Eye (tissue), 1 donor: ENCODE measurements around the gene GRID1.

Experiments
- DNase-seq: peaks from one replicate; pipeline ENCODE4 v3.0.0-alpha.2; 2015

Gene GRID1

GRCh38 chr10:86024281-86025041 lies 342.1 kb downstream of the GRID1 start:
- no peak for DNase-seq

GRCh38 chr10:86023931-86024280 lies 342.7 kb downstream of the GRID1 start:
- no peak for DNase-seq

- no peak for DNase-seq
These were observed 343.3 kb downstream of the GRID1 start for GRCh38 chr10:86023336-86023735.

GRCh38 chr10:86022906-86023305 lies 343.7 kb downstream of the GRID1 start:
- DNase-seq = no peak

GRCh38 chr10:86020134-86020533 lies 346.5 kb downstream of the GRID1 start:
- DNase-seq = no peak

- no peak for DNase-seq
These were observed 347.5 kb downstream of the GRID1 start for GRCh38 chr10:86019141-86019540.

GRCh38 chr10:86018735-86019058 lies 347.9 kb downstream of the GRID1 start:
- no peak for DNase-seq

GRCh38 chr10:86017841-86018734 lies 348.5 kb downstream of the GRID1 start:
- no peak for DNase-seq

GRCh38 chr10:86013568-86013967 lies 353.0 kb downstream of the GRID1 start:
- no peak for DNase-seq

GRCh38 chr10:86007171-86007570 lies 359.4 kb downstream of the GRID1 start:
- no peak for DNase-seq

GRCh38 chr10:86004337-86004736 lies 362.3 kb downstream of the GRID1 start:
- DNase-seq = no peak

- DNase-seq = no peak
These were observed 363.4 kb downstream of the GRID1 start for GRCh38 chr10:86003201-86003621.

GRCh38 chr10:86001521-86001920 lies 365.1 kb downstream of the GRID1 start:
- no peak for DNase-seq

- DNase-seq = no peak
These were observed 369.1 kb downstream of the GRID1 start for GRCh38 chr10:85997544-85997943.

GRCh38 chr10:85995791-85996190 lies 370.8 kb downstream of the GRID1 start:
- DNase-seq = peak; percentile 54

GRCh38 chr10:85993840-85994507 lies 372.6 kb downstream of the GRID1 start:
- no peak for DNase-seq

GRCh38 chr10:85993140-85993539 lies 373.5 kb downstream of the GRID1 start:
- no peak for DNase-seq

GRCh38 chr10:85992324-85992723 lies 374.3 kb downstream of the GRID1 start:
- DNase-seq = no peak

- DNase-seq = no peak
These were observed 379.8 kb downstream of the GRID1 start for GRCh38 chr10:85986777-85987176.

GRCh38 chr10:85983051-85983450 lies 383.5 kb downstream of the GRID1 start:
- no peak for DNase-seq

- DNase-seq = no peak
These were observed 387.0 kb downstream of the GRID1 start for GRCh38 chr10:85979598-85979997.

- DNase-seq = no peak
These were observed 387.8 kb downstream of the GRID1 start for GRCh38 chr10:85978566-85979358.

GRCh38 chr10:85977642-85978041 lies 389.0 kb downstream of the GRID1 start:
- DNase-seq = no peak
